Measurements from ENCODE around the gene S1PR4. TPM values are rescaled to one million over a fixed set of nuclear protein-coding genes. Genes with fewer than 3 reads are reported as not detected.
"Not testable (repeated sequence)": the region's sequence is repeated elsewhere in the genome, so short reads cannot be mapped to it uniquely, and the experiment has no call there.

Gene S1PR4
- total RNA-seq, 1 experiment from 2014 or later: 0.28 TPM

- TF ChIP-seq MLX (CRISPR knock-in tag; IDR thresholded peaks at IDR 0.05) (no peak), E2F4 (CRISPR knock-in tag; IDR thresholded peaks at IDR 0.05; ENCODE audit: borderline replicate concordance, low read depth) (no peak), GABPB1 (CRISPR knock-in tag; IDR thresholded peaks at IDR 0.05) (no peak), NFYB (CRISPR knock-in tag; conservative IDR thresholded peaks at IDR 0.05; ENCODE audit: low read depth) (no peak), ZNF416 (CRISPR knock-in tag; IDR thresholded peaks at IDR 0.05) (no peak), ZNF423 (CRISPR knock-in tag; IDR thresholded peaks at IDR 0.05) (no peak)
- TF ChIP-seq, protein P1, sequence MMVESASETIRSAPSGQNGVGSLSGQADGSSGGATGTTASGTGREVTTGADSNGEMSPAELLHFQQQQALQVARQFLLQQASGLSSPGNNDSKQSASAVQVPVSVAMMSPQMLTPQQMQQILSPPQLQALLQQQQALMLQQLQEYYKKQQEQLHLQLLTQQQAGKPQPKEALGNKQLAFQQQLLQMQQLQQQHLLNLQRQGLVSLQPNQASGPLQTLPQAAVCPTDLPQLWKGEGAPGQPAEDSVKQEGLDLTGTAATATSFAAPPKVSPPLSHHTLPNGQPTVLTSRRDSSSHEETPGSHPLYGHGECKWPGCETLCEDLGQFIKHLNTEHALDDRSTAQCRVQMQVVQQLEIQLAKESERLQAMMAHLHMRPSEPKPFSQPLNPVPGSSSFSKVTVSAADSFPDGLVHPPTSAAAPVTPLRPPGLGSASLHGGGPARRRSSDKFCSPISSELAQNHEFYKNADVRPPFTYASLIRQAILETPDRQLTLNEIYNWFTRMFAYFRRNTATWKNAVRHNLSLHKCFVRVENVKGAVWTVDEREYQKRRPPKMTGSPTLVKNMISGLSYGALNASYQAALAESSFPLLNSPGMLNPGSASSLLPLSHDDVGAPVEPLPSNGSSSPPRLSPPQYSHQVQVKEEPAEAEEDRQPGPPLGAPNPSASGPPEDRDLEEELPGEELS (CRISPR knock-in tag; IDR thresholded peaks at IDR 0.05): no peak
- TF ChIP-seq, protein P2, sequence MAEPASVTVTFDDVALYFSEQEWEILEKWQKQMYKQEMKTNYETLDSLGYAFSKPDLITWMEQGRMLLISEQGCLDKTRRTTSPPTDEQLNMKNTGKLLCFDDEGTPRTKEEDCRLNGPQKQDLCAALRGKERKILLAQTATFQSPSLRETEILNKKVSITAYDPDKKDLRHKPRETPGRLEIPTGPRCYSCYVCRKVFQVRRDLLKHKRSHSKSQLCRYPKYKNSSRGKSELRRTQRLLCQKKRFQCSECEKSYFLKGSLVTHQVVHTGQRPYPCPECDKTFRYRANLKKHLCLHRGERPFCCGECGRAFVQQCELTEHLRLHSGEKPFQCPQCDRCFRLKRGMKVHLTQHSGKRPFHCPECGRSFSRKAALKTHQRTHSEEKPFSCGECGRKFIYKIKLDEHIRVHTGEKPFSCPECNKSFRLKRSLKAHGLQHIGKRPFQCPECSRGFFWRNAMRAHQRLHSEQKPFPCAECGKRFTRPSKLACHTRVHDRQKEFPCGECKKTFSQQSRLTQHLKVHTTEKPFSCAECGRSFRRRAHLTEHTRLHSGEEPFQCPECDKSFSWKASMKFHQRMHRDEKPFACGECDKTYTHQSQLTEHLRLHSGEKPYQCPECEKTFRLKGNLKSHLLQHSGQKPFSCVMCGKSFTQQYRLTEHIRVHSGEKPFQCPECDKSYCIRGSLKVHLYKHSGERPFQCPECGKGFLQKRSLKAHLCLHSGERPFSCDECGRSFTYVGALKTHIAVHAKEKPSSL (CRISPR knock-in tag; conservative IDR thresholded peaks at IDR 0.05): no peak
- TF ChIP-seq, protein P3, sequence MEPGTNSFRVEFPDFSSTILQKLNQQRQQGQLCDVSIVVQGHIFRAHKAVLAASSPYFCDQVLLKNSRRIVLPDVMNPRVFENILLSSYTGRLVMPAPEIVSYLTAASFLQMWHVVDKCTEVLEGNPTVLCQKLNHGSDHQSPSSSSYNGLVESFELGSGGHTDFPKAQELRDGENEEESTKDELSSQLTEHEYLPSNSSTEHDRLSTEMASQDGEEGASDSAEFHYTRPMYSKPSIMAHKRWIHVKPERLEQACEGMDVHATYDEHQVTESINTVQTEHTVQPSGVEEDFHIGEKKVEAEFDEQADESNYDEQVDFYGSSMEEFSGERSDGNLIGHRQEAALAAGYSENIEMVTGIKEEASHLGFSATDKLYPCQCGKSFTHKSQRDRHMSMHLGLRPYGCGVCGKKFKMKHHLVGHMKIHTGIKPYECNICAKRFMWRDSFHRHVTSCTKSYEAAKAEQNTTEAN (CRISPR knock-in tag; IDR thresholded peaks at IDR 0.05): no peak
- H3K36me3 Mint-ChIP-seq: 0 out of 2 replicates have a peak, but pooled peaks cover 3% of the 10 kb centered on the region
- no peaks in the 10 kb centered on the region for H3K9me3 Mint-ChIP-seq
- POLR2A ChIA-PET: no interaction called here
- no peak overlapping the region for H3K4me3 Mint-ChIP-seq
- ATAC-seq (no peak), DNase-seq (ENCODE audit: low spot score) (no peak)
- no peaks in the 10 kb centered on the region for H3K27me3 Mint-ChIP-seq (ENCODE audit: low read depth)
- no peak overlapping the region for H3K27ac Mint-ChIP-seq
- CTCF ChIA-PET: interaction anchor here (0.9 kb wide), 1 partner anchor 98 kb away, joined by 3 read pairs; no protein-coding TSS in a partner anchor
- no peaks in the 10 kb centered on the region for H3K4me1 Mint-ChIP-seq
These were observed 23.3 kb downstream of the S1PR4 start for GRCh38 chr19:3201911-3202310.

DNA sequence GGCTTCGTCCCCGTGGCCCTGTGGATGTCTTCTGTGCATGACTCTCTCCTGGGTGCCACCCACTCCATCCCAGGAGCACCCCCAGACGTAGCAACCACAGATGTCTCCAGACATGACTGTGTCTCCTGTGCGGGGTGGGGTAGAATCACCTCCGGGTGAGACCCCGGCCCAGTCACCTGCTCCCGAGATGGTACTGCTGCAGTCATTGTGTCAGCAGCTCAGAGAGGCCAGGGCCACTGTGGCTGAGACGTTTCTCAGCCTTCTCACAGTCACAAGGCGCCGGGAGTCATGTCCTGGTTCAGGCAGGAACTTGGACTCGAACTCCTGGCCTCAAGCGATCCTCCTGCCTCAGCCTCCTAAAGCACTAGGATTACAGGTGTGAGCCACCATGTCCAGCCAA is 23.8 kb downstream of the S1PR4 start:
- no peak for DNase-seq (ENCODE audit: low spot score)
- 0 out of 2 replicates have a peak, but pooled peaks cover 3% of the 10 kb centered on the region for H3K36me3 Mint-ChIP-seq
- H3K27ac Mint-ChIP-seq: no peak overlapping the region
- no peaks in the 10 kb centered on the region for H3K9me3 Mint-ChIP-seq
- H3K27me3 Mint-ChIP-seq (ENCODE audit: low read depth): no peaks in the 10 kb centered on the region
- ChIA-PET CTCF (interaction anchor here (1.2 kb wide), 1 partner anchor 76 kb away, joined by 3 read pairs; no protein-coding TSS in a partner anchor), POLR2A (no interaction called here)
- TF ChIP-seq HMGA2 (CRISPR knock-in tag; IDR thresholded peaks at IDR 0.05) (no peak), KAT7 (CRISPR knock-in tag; IDR thresholded peaks at IDR 0.05; ENCODE audit: borderline replicate concordance) (no peak), GRHL2 (CRISPR knock-in tag; IDR thresholded peaks at IDR 0.05; ENCODE audit: insufficient replicate concordance, severe bottlenecking) (no peak), ATF1 (CRISPR knock-in tag; IDR thresholded peaks at IDR 0.05) (no peak), ZSCAN18 (CRISPR knock-in tag; IDR thresholded peaks at IDR 0.05) (no peak), GTF2I (CRISPR knock-in tag; conservative IDR thresholded peaks at IDR 0.05) (no peak), ZNF121 (CRISPR knock-in tag; IDR thresholded peaks at IDR 0.05) (no peak), TEAD1 (CRISPR knock-in tag; IDR thresholded peaks at IDR 0.05) (no peak), HMGXB4 (CRISPR knock-in tag; IDR thresholded peaks at IDR 0.05) (no peak)
- TF ChIP-seq, protein P3 (CRISPR knock-in tag; IDR thresholded peaks at IDR 0.05): no peak
- TF ChIP-seq, protein P4, sequence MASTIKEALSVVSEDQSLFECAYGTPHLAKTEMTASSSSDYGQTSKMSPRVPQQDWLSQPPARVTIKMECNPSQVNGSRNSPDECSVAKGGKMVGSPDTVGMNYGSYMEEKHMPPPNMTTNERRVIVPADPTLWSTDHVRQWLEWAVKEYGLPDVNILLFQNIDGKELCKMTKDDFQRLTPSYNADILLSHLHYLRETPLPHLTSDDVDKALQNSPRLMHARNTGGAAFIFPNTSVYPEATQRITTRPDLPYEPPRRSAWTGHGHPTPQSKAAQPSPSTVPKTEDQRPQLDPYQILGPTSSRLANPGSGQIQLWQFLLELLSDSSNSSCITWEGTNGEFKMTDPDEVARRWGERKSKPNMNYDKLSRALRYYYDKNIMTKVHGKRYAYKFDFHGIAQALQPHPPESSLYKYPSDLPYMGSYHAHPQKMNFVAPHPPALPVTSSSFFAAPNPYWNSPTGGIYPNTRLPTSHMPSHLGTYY (CRISPR knock-in tag; IDR thresholded peaks at IDR 0.05): no peak
- ATAC-seq: no peak
- H3K4me1 Mint-ChIP-seq: no peaks in the 10 kb centered on the region
- H3K4me3 Mint-ChIP-seq: no peak overlapping the region

GRCh38 chr19:3202895-3203294 is 24.3 kb downstream of the S1PR4 start:
- not testable (repeated sequence) for H3K27ac Mint-ChIP-seq; H3K36me3 Mint-ChIP-seq; H3K27me3 Mint-ChIP-seq (ENCODE audit: low read depth); DNase-seq (ENCODE audit: low spot score); H3K4me3 Mint-ChIP-seq; H3K9me3 Mint-ChIP-seq; H3K4me1 Mint-ChIP-seq; ATAC-seq
- ChIA-PET POLR2A (interaction anchor here (0.7 kb wide), 1 partner anchor 8 kb away, joined by 3 read pairs; no protein-coding TSS in a partner anchor), CTCF (interaction anchor here (1.2 kb wide), 1 partner anchor 77 kb away, joined by 3 read pairs; no protein-coding TSS in a partner anchor)
